HCT116 (cell line): ENCODE measurements around the gene SAMD7. TPM values are rescaled to one million over a fixed set of nuclear protein-coding genes. Genes with fewer than 3 reads are reported as not detected.

Experiments
- ATAC-seq: fragments of 200-7000 bp; cut with Tn5 transposase; 2 replicates; pipeline ENCODE4 v1.9.1; 2020; ENCODE audit warnings: mild to moderate bottlenecking, moderate library complexity
- BruUV-seq: library from RNA; stranded (reverse); fragments of 400-500 nt; replicated peaks from 2 replicates; lab custom pipeline; 2021; lab: Mats Ljungman, UMichigan
- CTCF ChIA-PET: fragments of 300-600 bp; sonication (Branson Sonifier 250); formaldehyde crosslinking; loops from one replicate; lab custom pipeline; 2021; ENCODE audit warnings: antibody characterized with exemption; lab: Charles Lee
- POLR2A ChIA-PET: fragments of 300-600, 350-600 bp; sonication (Branson Sonifier 250); formaldehyde crosslinking; loops from one replicate; lab custom pipeline; 2021; ENCODE audit warnings: antibody characterized with exemption; lab: Charles Lee
- RAD21 ChIA-PET, 2 experiments: fragments of 300-600 bp; sonication (Branson Sonifier 250); formaldehyde crosslinking; loops; one replicate each; lab custom pipeline; 2023; ENCODE audit warnings: low total read pairs in 2 of 2; ENCODE audit not compliant: uncharacterized antibody in 2 of 2, unreplicated experiment in 2 of 2, low non-redundant PET in 1 of 2; lab: Charles Lee
- DNase-seq: peaks from one replicate; pipeline ENCODE4 v3.0.0-alpha.2; 2010; ENCODE audit warnings: low read depth, low spot score
- H2AFZ ChIP-seq: fragments of 200-600 bp; shearing (Covaris generic), sonication (generic); 2 replicates; pipeline ENCODE4 v1.6.1; 2017; ENCODE audit warnings: low read depth, mixed run types, mixed read lengths, antibody characterized with exemption, low read length; ENCODE audit not compliant: poor library complexity, severe bottlenecking
- H3K27ac ChIP-seq: 2 replicates; pipeline ENCODE4 v1.5.1; 2012; ENCODE audit warnings: low read depth, low read length
- H3K27me3 ChIP-seq: fragments of 200-600 bp; sonication (generic); 2 replicates; pipeline ENCODE4 v1.6.1; 2016; ENCODE audit warnings: mixed run types, low read length, mixed read lengths; ENCODE audit not compliant: insufficient read depth
- H3K36me3 ChIP-seq, 2 experiments: fragments of 200-500 bp in 1 of 2; fragments of 200-600 bp in 1 of 2; sonication (Bioruptor generic) in 1 of 2; sonication (generic) in 1 of 2; 2 replicates each; pipeline versions ENCODE4 v1.5.1 to v1.6.1; 2014 to 2016; ENCODE audit warnings: low read length in 2 of 2, inconsistent platforms in 1 of 2, mixed read lengths in 1 of 2, mixed run types in 1 of 2; ENCODE audit not compliant: insufficient read depth in 2 of 2, control insufficient read depth in 1 of 2
- H3K4me1 ChIP-seq, 2 experiments: fragments of 200-600 bp in 1 of 2; sonication (generic) in 1 of 2; 2 replicates each; pipeline versions ENCODE4 v1.5.1 to v1.6.1; 2012 to 2017; ENCODE audit warnings: low read length in 2 of 2, inconsistent platforms in 1 of 2, mild to moderate bottlenecking in 1 of 2, mixed read lengths in 1 of 2, mixed run types in 1 of 2, moderate library complexity in 1 of 2; ENCODE audit not compliant: insufficient read depth in 2 of 2, control insufficient read depth in 1 of 2
- H3K4me2 ChIP-seq: fragments of 200-600 bp; sonication (generic); 2 replicates; pipeline ENCODE4 v1.6.1; 2017; ENCODE audit warnings: mixed run types, low read length, mixed read lengths
- H3K4me3 ChIP-seq, 2 experiments: fragments of 200-600 bp in 1 of 2; sonication (generic) in 1 of 2; replicated peaks in 1 of 2; 2 replicates each; pipeline ENCODE4 v1.5.1; 2011 to 2016; ENCODE audit warnings: low read length in 2 of 2, control low read depth in 1 of 2, low read depth in 1 of 2, mild to moderate bottlenecking in 1 of 2, mixed read lengths in 1 of 2, mixed run types in 1 of 2
- H3K79me2 ChIP-seq: fragments of 200-600 bp; sonication (generic); 2 replicates; pipeline ENCODE4 v1.6.1; 2017; ENCODE audit warnings: mild to moderate bottlenecking, mixed run types, low read length, moderate library complexity, mixed read lengths; ENCODE audit not compliant: insufficient read depth
- H3K9ac ChIP-seq: fragments of 200-600 bp; sonication (generic); 2 replicates; pipeline ENCODE4 v1.6.1; 2016; ENCODE audit warnings: low read length, mixed read lengths
- H3K9me2 ChIP-seq: fragments of 200-600 bp; sonication (generic), shearing (Covaris generic); 2 replicates; pipeline ENCODE4 v1.6.1; 2017; ENCODE audit warnings: mixed run types, mild to moderate bottlenecking, moderate library complexity; ENCODE audit not compliant: insufficient read depth
- H3K9me3 ChIP-seq, 2 experiments: fragments of 200-500 bp in 1 of 2; fragments of 200-600 bp in 1 of 2; sonication (Bioruptor generic) in 1 of 2; sonication (generic) in 1 of 2; 2 replicates each; pipeline ENCODE4 v1.6.1; 2014 to 2017; ENCODE audit warnings: low read length in 2 of 2, mixed read lengths in 2 of 2, inconsistent platforms in 1 of 2, low read depth in 1 of 2, mild to moderate bottlenecking in 1 of 2, mixed run types in 1 of 2, moderate library complexity in 1 of 2; ENCODE audit not compliant: control insufficient read depth in 1 of 2, insufficient read depth in 1 of 2
- H4K20me1 ChIP-seq: fragments of 200-600 bp; sonication (generic), shearing (Covaris generic); 2 replicates; pipeline ENCODE4 v1.6.1; 2017; ENCODE audit warnings: mixed run types, mild to moderate bottlenecking, moderate library complexity; ENCODE audit not compliant: insufficient read depth
- ATF3 ChIP-seq: IDR thresholded peaks from 2 replicates; pipeline ENCODE4 v1.6.1; 2012
- CEBPB ChIP-seq: IDR thresholded peaks from 2 replicates; pipeline ENCODE4 v1.6.1; 2012; ENCODE audit warnings: low read depth
- CTCF ChIP-seq, 3 experiments: fragments of 200-600 bp in 1 of 3; sonication (generic) in 1 of 3; IDR thresholded peaks in 2 of 3; conservative IDR thresholded peaks in 1 of 3; 2 replicates each; pipeline ENCODE4 v1.5.1; 2012 to 2017; ENCODE audit warnings: low read depth in 2 of 3, low read length in 2 of 3, antibody characterized with exemption in 1 of 3, borderline replicate concordance in 1 of 3, control low read depth in 1 of 3, mild to moderate bottlenecking in 1 of 3, mixed read lengths in 1 of 3, mixed run types in 1 of 3, moderate library complexity in 1 of 3; ENCODE audit not compliant: insufficient read depth in 1 of 3
- EGR1 ChIP-seq: IDR thresholded peaks from 2 replicates; pipeline ENCODE4 v1.6.1; 2012; ENCODE audit warnings: low read depth
- EZH2 ChIP-seq: fragments of 200-600 bp; sonication (generic); IDR thresholded peaks from 2 replicates; pipeline ENCODE4 v1.6.1; 2017; ENCODE audit warnings: antibody characterized with exemption, mixed run types
- JUND ChIP-seq: IDR thresholded peaks from 2 replicates; pipeline ENCODE4 v1.6.1; 2012
- MAX ChIP-seq: IDR thresholded peaks from 2 replicates; pipeline ENCODE4 v1.6.1; 2012
- POLR2A ChIP-seq: IDR thresholded peaks from 2 replicates; pipeline ENCODE4 v1.7.0; 2011; ENCODE audit warnings: borderline replicate concordance; ENCODE audit not compliant: insufficient read depth, insufficient read length; ENCODE audit errors: extremely low read depth
- RAD21 ChIP-seq: IDR thresholded peaks from 2 replicates; pipeline ENCODE4 v1.6.1; 2012; ENCODE audit warnings: low read depth, mild to moderate bottlenecking
- REST ChIP-seq: IDR thresholded peaks from 2 replicates; pipeline ENCODE4 v1.6.1; 2012; ENCODE audit warnings: low read depth
- SP1 ChIP-seq: IDR thresholded peaks from 2 replicates; pipeline ENCODE4 v1.6.1; 2012; ENCODE audit warnings: low read depth
- SRF ChIP-seq: IDR thresholded peaks from 2 replicates; pipeline ENCODE4 v1.6.1; 2012; ENCODE audit warnings: low read depth
- TCF7L2 ChIP-seq: IDR thresholded peaks from 2 replicates; pipeline ENCODE4 v1.7.0; 2011; ENCODE audit warnings: borderline replicate concordance, inconsistent platforms; ENCODE audit not compliant: insufficient read depth, insufficient read length; ENCODE audit errors: extremely low read depth
- YY1 ChIP-seq: IDR thresholded peaks from 2 replicates; pipeline ENCODE4 v1.6.1; 2011; ENCODE audit warnings: low read length, low read depth, moderate library complexity, mild to moderate bottlenecking; ENCODE audit not compliant: insufficient replicate concordance; ENCODE audit errors: extremely low read depth
- ZBTB33 ChIP-seq: IDR thresholded peaks from 2 replicates; pipeline ENCODE4 v1.6.1; 2011; ENCODE audit warnings: mild to moderate bottlenecking, low read length, moderate library complexity; ENCODE audit not compliant: insufficient replicate concordance; ENCODE audit errors: extremely low read depth
- intact Hi-C: fragments of 100-400 bp; cut with micrococcal nuclease; formaldehyde crosslinking; loops from 2 replicates; pipeline ENCODE4 v1.10.0; 2022
- total RNA-seq: library from RNA; stranded (reverse); gene quantifications from one replicate; pipeline ENCODE4 v1.2.1, GENCODE V29; 2021; ENCODE audit not compliant: unreplicated experiment

SAMD7 gene
- total RNA-seq, 1 experiment from 2014 or later: not detected

- TF ChIP-seq ZBTB33 (no peak), JUND (no peak), SP1 (no peak), CTCF (IDR thresholded peaks at IDR 0.05 in 2 of 3, conservative IDR thresholded peaks at IDR 0.05 in 1 of 3; ENCODE audit: borderline replicate concordance in 1 of 3, insufficient read depth in 1 of 3, low read depth in 2 of 3, low read length in 2 of 3) (no peak), POLR2A (no peak)
- TF ChIP-seq, all 23 proteins: peak for 0
Observed at GRCh38 chr3:169907944-169908343, 3.4 kb upstream of the SAMD7 start (continued).

- intact Hi-C loops: no loop called here
- ChIA-PET CTCF (no interaction called here), RAD21 (no interaction called here), POLR2A (no interaction called here)
- H3K4me3 ChIP-seq: no peak overlapping the region
- no peaks in the 10 kb centered on the region for H4K20me1 ChIP-seq
- no peaks in the 10 kb centered on the region for H3K36me3 ChIP-seq
- H3K9me3 ChIP-seq: no peaks in the 10 kb centered on the region
- no peaks in the 10 kb centered on the region for H3K27me3 ChIP-seq
- H3K4me2 ChIP-seq: no peak overlapping the region
- H2AFZ ChIP-seq: no peak overlapping the region
- BruUV-seq: no TSS peak
- H3K27ac ChIP-seq: no peak overlapping the region
- H3K4me1 ChIP-seq: no peaks in the 10 kb centered on the region
- no peaks in the 10 kb centered on the region for H3K9me2 ChIP-seq
- no peaks in the 10 kb centered on the region for H3K79me2 ChIP-seq
- H3K9ac ChIP-seq: no peak overlapping the region
- ATAC-seq (no peak), DNase-seq (no peak)
- TF ChIP-seq EGR1 (no peak), SP1 (no peak), JUND (no peak), REST (no peak), EZH2 (no peak), YY1 (no peak), ATF3 (no peak), CEBPB (no peak), RAD21 (no peak), SRF (no peak), MAX (no peak), TCF7L2 (no peak), ZBTB33 (no peak)
Observed at GRCh38 chr3:169913323-169913722, 2.0 kb downstream of the SAMD7 start.
